SK-N-SH treated with all-trans-retinoic acid at 6 μM for 48 hours (cell line): ENCODE data around the gene FRYL.

Source experiments
- ISL1 ChIP-seq: fragments of 250-450 bp; sonication (Bioruptor Pico); IDR thresholded peaks from 2 replicates; pipeline ENCODE4 v2.1.2; 2022; ENCODE audit warnings: mild to moderate bottlenecking, moderate library complexity
- PATZ1 ChIP-seq: fragments of 250-450 bp; sonication (Bioruptor Pico); IDR thresholded peaks from 2 replicates; pipeline ENCODE4 v1.8.0; 2020; ENCODE audit warnings: mild to moderate bottlenecking, moderate library complexity, borderline replicate concordance
- ZNF8 ChIP-seq: fragments of 450-650 bp; formaldehyde crosslinking; IDR thresholded peaks from 2 replicates; pipeline ENCODE4 v1.5.0; 2020; ENCODE audit warnings: mild to moderate bottlenecking, moderate library complexity

GRCh38 chr4:48604527-48604926, 175.6 kb downstream of the FRYL start:
- no peak for TF ChIP-seq ZNF8
- TF ChIP-seq PATZ1 (CRISPR knock-in tag), result no peak
- no peak for TF ChIP-seq ISL1 (CRISPR knock-in tag)
